Left lobe of liver (tissue), 2 donors: ENCODE results near the gene NR2F1-AS1. TPM values are rescaled to one million over a fixed set of nuclear protein-coding genes. Genes with fewer than 3 reads are reported as not detected.

ENCODE experiments used
- ATAC-seq: fragments of 200-7000 bp; cut with Tn5 transposase; one replicate; pipeline ENCODE4 v1.9.1; 2020; ENCODE audit warnings: mild to moderate bottlenecking, moderate library complexity
- DNase-seq: peaks from one replicate; pipeline ENCODE4 v3.0.0-alpha.2; 2020; ENCODE audit warnings: low spot score
- total RNA-seq: library from RNA; stranded (reverse); gene quantifications from one replicate; pipeline ENCODE4 v1.2.1, GENCODE V29; 2021
- donor health status: DM: no; HTN: no; CAD: no; lungs with moderate emphysema.
- donor health status: DM: no; HTN: yes; CAD: no.

Gene NR2F1-AS1
- total RNA-seq, 1 donor from 2014 or later, result 1.8 TPM

DNA sequence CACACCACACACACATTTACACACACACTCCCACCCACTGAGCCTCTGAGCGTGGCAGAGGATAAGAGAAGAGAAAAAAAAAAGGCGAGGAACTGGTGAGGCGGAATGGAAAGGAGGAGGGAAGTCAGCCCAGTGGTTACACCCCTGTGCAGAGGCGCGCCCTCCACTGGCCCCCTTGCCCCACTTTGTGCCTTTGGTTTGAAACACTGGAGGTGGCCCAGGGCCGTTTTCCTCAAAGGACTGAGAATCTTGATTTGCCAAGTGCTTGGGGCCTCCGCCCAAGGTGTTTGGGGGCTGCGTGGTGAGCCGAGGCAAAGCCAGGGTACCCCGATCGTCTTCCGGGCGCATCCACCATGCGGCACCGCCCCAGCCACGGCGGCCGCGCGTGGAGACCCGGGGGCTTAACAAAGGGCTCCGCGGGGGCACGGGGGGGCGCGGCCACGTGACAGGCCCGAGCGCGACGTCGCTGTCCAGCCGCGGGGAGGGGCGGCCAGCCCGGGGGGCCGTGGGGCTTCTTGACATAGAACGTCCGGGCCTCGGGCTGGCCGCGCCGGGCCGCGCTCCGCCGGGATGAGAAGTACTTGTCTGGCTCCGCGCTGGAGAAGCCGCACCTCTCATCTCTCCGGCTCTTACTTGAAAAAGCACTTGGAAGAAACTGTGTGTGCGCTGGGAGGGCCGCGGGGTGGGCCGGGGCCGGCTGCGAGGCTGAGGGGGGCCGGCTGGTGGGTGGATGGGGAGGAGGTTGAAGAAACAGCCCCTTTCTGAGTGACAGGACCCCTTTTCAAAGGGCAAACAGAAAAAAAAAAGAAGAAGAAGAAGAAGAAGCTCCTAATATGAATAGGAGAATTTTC lies 23.0 kb upstream of the NR2F1-AS1 start:
- no peak for DNase-seq
- no peak for ATAC-seq

DNA sequence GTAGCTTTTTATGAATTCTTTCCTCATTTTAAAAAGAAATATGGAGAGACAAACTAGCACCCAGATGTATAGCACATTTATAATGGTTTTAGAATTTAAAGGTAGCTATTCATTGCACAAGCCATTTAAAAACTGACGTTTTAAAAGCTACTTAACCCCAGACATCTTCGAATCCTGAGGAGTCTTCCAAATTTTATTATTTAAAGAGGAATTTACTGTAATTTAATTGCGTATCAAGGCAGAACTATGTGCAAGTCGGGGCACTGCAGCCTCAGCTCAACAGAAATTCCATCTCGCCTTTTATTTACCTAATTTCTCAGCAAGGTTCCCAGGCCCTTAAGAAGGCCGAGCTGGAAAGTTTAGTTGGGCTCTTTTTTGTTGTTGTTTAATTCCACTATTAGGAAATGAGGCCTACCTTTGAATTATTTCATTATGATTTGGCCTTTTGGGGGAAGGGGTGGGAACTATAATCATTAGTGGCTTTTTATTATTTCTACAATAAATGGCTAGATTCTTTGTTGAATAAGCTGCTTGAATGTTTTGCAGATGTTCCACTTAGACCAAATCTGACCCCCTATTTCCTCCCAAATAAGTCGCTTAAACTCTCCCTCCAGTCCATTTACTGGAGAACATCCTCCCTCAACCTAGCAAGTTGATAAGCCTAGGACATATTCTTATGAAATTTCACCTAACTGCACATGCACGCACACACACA lies 22.2 kb upstream of the NR2F1-AS1 start:
- ATAC-seq, result no peak
- no peak for DNase-seq

DNA sequence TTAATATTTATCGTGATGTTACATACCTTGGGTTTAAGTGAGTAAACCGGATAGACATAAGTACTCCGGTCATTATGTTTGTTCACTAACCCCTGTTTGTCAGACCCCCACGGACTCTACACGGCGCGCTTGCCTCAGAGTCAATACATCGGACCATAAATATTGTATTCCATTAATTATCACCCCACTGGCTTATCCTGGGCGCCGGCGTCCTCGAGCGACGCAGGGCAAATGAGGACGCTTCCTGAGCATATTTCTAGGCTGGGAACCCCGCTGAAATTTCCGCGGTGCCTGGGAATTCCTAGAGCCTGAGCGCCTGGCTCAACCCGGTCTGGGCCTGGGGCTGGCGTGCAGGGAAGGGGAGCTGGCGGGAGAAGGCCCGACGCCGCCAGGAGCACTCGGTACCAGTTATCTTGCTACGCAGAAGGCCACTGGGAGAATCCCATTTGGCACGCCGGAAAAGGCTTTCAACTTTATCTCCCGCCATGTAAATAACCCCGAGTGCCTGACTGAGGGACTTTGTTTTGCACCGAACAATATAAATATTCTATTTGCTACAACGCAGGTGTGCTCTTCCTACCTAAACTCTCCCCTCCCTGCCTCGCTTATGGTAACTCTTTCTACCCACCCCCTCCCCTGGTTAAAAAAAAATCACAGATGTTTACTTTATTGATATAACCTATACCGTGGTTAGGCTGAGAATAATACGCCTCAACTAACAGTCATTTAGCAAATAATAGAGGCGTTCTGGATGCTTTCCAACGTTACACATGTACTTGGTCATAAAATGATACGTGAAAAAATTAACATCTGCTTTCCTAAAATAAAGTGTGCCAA lies 21.4 kb upstream of the NR2F1-AS1 start:
- ATAC-seq, result no peak
- no peak for DNase-seq

DNA sequence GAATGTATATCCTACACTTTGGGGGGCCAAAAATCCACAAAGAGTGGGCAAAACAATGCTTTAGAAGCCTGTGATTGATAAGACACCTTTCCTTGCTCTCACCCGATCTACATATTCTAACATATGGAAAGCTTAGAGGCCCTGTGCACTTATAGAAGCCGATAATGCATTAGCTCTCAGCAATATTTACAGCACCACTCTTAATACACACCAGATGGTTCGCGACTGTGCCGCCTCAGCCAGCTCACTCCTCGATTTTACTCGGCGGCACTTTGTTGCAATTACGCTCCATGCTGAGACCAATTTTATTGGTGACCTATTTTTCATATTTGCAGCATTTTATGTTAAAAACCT lies 20.8 kb upstream of the NR2F1-AS1 start:
- no peak for ATAC-seq
- DNase-seq, result no peak

DNA sequence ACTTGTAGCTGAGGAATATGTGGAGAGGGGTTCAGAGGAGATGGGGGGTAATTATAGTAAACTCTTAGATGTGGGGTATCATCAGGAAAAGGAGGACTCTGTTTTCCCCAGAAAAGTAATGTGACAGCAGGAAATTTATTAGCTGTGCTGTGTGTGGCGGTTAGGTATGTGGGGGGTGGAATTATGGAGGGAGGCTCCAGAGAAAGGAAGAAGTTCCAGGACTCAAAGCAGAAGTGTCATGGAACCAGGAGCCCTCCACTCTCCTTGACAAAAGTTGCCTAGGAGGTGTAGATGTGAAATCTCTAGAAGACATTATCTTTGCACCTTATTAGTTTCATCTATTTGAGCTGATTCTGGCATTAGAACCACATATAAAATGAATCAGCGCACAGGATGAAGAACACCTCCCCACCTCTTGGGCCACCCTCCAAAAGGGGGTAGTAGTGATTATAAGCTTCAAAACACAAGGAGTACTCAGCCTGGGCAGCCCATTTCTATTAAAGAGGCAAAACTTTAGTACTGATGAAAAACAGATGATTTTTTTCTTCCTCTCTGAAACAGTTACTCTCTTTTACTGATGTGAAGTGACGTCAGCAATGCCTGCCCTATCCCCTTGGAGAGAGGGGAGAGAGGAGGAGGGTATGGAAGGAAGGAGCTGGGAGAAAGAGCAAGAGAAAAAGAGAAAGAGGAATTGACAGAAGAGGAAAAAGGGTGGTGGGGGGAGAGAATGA lies 20.2 kb upstream of the NR2F1-AS1 start:
- DNase-seq (no peak), ATAC-seq (no peak)

DNA sequence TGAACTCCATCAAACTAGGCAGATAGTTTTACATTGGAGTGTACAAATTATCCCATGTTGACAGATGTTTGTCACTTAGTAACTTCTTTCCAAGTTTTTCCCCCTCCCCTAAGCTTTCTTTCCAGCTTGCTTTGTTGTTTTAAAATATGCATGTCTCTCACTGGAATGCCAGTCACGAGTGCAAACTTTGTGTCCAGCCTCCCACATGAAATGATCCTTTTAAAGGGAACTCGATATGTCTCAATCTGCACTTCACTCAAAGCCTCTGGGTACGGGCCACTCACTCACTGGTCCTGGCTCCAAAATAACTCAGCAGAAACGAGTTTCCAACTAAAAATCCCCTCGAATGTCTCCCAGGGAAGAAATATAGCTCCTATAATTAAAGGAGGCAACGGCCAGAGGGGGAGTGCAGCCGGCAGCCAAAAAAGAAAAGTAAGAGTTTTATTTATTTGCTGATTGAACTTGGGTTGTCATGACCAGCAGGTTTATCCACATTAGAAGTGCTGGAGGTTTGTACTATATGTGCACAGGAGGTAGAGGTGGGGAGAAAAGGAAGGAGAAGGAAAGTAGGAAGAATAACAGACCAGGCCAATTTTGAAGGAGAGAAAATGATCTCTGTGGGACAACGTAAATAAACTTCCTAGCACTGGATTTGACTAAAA lies 19.5 kb upstream of the NR2F1-AS1 start:
- DNase-seq, result no peak
- ATAC-seq, result no peak

DNA sequence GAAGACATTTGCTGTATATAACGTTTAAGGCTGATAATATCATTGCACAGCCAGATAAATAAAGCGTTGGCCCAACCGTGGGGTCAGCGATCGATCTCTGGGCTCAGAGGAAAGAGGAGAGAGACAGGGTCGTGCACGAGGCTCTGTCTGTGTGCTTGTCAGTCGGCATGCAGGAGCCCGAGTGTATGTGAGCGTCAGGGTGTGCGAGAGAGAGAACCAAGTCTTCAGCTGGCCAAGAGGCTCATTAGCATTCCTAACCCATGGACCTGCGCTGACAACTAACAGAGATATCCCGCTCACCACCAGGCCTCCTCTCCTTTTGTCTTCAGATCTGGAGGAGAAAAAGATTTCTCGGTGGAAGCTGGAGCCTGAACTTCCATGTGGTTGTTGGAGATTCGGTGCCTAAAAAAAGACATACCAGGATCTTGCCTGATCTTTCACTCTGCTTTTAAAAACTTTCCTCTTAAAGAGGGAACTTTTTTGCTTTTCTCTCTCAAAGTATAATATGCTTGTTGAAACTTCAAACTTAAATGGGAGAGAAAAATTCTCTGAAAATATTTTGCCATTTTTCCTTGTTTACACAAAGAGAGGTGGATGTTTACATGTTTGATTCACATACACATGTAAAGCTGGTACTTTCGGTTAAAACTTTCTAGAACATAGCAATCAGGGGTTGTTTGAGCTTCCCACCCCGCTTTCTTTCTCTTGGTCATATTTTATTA lies 18.5 kb upstream of the NR2F1-AS1 start:
- no peak for ATAC-seq
- DNase-seq, result no peak

DNA sequence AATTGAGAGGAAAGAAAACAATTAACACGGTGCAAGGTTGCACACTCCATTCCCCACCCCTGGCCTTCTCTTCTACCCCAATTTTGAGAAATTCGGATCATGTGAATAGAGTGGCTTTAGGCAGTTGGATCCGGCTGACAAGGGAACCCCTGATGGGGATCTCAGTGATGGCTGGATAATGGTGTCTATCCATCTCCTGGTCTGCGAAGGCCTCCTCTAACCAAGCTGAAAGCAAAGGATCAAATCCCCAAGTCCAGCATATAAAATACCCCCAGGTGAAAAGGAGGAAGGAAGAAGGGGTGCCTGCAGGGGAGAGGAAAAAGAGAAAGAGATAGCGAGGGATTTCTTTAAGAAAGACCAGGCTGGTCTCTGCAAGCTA lies 18.0 kb upstream of the NR2F1-AS1 start:
- no peak for DNase-seq

DNA sequence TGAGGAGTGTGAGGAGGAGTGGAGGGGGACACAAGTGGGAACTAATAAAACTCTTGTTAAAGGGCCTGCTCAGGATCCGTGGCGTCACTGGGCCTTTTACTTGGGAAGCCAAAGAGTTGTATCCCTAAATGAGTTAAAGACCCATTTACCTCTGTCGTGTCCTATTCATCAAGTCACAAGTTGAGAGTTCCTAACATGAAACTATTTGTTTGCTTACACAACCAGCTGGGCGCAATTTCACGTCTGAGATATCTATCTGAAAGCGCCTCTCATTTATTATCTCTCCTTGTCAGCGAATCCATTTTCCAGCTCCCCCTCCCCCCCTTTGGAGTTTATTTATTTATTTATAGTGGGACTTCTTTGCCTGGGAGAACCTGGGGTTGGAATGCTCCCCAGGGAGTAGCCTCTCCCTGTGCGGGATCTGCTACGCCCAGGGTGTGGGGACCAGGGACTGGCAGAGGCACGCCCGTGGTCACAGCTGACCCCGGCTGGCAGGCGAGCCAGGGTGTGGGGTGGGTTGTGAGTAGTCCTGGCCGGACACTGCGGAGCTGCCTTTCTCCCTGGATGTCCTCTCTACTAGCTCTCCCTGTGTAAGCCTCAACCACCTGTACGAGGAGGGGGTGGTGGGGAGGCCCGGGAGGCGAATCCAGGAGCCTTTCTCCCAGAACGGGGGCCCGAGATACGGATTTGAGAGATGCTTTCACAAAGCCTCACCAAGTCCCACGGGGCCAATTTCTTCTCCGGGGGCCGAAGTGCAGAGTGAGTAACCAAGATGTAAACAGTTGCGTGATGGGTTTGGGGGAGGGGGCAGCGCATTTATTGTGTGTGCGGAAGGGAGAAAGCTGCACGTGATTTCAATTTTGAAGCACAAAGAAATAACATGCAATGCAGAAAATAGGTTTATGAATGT lies 17.3 kb upstream of the NR2F1-AS1 start:
- ATAC-seq (no peak), DNase-seq (no peak)

More for the DNA sequence above, 18.0 kb upstream of the NR2F1-AS1 start:
- no peak for ATAC-seq

DNA sequence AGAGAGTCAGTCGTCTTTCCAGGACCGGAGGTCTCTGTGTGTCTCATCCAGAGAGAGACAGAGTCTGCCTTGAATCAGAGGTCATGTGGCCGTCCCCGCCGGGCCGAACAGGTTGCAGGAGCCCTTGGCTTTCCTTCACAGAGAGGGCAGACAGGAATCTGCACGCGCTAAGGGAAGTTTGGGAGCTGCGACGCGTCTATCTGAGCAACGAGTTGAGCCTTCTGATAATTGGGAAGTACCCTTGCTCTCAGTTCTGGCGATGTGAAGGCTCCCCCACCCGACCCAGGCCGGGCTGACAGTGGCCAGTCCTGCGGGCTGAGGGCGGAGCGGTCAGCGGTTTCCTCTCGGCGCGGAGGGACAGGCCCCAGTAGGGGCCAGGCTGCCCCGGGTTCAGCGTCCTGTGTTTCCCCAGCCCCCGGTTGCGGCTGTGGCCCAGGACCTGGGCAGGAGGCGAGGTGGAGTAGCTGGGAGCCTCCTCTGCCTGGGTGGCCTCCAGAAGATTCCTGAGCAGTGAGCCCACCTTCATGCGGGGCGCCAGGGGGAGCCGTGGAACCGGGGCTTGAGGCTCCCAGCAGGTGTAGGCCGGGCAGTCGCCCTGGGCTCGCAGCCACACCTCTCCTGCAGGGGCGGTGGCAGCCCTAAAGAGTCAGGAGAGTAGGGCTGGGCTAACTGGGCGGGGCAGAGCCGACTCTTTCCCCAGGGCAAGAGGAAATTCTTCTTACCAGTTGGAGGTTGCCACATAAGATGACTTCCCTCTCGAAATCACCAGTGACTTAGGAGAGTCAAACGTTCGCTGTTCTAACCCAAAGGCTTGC lies 15.9 kb upstream of the NR2F1-AS1 start:
- DNase-seq, result no peak
- peak; percentile 44 for ATAC-seq

DNA sequence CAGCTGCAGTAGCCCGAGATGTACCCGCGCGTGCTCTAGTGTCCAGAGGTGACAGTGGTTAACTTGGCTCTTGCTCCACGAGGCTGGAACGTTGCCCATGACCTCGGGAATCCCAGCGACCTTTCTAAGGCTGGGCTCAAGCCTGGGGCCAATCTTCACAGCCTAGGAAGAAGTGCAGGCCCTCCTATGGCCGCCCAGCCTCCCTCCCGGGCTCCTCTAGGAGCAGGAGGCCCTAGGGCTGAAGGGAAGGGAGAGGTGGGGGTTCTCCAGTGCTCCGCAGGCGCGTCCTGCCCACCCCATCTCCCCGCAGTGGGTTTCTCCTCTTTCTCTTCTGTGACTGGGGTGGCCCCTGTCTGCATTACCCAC lies 15.3 kb upstream of the NR2F1-AS1 start:
- ATAC-seq (no peak), DNase-seq (no peak)

DNA sequence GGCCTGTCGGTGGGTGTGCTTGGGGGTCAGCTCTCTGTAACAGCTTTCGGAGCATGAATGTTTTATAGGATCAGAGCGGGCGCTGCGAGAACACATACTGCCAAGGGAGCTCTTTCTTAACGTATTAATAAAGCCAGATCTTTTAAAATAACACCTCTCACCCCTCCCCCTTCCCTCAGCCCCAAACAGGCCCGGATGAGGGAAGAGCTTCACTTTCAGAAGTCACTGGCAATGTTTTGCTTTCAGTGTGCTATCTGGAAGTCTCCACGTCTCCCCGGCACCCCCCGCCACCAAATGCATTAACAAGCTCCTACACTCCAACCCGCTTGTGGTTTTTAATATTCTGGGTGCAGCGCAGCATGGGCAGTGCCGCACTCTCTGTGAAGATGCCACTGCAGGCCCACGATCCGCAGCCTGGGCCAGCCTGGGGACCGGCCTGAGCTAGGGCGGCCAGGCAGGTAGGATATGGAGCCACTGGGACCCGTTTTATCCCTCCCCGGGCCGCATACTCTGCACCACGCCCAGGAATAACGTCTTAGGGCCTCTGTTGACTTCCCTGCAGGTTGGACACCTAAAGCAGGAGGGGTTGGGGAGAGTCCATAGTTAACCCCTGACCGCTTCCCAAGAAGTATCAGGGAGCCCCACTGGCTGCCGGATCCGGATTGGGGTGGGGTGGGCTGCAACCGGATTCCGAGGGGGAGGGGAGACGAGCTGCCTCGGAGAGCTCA lies 14.6 kb upstream of the NR2F1-AS1 start:
- DNase-seq, result no peak
- ATAC-seq, result no peak

DNA sequence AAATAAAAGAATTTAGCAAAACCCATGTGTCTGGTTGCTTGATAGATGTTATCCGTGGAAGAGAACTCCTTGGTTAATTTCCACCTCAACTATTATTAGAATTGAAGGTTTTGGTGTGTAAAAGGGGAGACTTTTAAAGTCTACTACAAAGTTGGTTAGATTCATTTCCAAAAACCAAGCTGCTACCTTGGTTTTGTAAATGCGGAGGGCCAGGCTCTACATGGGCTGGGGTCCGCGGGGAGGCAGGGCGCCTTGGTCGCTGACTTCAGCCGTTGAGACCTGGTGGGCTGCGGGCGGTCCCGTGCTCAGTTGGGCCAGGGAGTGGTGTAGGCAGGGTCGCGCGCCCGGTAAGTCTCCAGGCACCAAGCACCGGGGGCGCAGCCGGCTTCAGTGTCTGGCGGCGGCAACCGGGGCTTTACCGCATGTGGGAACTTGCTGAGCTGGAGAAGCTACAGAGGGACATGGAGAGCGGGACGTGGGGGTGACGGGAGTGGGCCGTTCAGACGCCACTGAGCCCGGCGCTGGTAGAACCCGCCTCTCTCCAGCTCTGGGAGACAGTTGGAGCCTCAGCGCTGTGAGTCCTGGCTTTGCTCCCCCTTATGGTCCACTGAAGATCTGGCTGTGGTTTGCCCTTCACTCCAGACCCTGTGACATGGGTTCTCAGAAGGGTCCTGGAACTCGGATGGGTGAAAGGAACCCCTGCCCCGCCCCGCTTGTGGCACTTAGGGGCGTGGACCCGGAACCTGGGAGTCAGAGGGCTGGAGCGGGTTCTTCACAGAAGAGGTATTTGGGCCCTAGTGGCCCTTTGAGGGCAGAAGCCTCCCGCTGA lies 13.8 kb upstream of the NR2F1-AS1 start:
- DNase-seq, result no peak
- no peak for ATAC-seq

DNA sequence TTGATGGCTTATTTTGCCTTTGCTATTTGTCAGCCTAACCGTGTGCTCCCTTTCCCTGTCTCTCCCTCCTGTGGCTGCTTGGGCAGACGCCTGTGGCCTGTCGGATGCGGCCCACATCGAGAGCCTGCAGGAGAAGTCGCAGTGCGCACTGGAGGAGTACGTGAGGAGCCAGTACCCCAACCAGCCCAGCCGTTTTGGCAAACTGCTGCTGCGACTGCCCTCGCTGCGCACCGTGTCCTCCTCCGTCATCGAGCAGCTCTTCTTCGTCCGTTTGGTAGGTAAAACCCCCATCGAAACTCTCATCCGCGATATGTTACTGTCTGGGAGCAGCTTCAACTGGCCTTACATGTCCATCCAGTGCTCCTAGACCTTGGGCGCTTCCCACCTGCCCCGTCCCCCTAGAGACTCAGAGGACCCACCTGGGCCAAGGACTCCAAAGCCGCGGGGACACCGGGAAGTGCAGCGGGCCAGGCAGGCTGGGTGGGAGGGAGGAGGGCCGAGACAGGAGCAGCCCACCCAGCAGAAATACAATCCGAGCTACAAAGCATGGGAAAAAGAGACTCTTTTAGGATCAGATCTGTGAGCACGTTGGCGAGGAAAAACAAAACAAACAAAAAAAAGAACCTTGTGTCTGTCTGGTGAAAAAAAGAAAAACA lies 12.6 kb upstream of the NR2F1-AS1 start:
- no peak for ATAC-seq

DNA sequence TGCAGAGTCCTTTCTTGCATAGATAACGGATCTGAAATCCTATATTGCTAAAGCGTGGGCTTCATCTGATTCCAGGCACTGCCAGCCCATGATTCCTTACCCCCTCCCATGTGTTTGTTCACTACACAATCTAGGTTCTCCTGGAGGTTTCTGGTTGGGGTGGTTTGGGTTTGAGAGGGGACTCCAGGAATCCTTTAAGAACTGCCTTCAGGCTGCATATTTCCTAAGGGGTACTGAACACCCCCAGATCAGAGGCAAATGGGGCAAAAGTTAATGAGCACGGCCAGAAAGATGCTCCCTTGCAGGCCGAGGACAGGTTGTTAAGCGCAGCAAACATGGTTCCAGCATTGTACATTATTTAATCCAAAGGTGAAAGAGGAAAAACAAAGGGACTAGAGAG lies 11.9 kb upstream of the NR2F1-AS1 start:
- ATAC-seq, result no peak
- DNase-seq, result no peak

More for the DNA sequence above, 12.6 kb upstream of the NR2F1-AS1 start:
- DNase-seq, result no peak
